Measurements from ENCODE around the gene ARHGEF38.

The ARHGEF38 gene

DNA sequence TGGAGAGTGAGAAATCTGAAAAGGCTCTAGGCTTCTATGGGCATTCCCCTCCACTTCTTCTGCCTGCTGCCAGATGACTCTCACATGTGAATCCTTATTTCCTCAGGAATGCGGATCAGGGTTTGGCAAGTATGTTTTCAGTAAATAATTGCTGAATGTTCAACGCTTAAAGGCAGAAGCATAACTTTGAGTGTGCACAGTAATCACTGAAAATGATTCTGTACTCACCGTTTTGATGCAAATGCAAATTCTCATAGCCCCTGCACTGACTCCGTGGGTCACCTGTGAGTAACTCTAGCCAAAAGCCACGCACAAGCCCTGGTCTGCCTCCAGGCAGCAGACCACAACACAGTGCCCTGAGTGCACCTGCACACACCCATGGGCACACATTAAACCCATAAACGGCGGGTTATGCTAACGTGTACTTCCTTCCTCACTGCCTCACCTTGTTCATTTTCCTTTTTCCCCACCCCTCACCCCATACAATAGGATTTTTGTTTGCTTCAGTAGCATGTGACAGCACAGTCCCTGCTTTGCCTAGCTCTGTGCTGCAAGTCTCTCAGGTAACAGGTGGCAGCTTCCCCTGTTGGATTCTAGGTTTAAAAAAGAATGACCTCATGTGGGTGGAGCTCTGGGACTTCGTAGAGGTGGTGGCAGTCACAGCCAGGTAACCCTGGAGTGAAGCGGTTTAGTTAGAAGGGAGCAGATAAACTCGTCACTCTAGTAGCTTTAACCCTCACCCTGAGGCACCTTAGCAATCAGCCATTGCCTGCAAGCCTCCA, at the start of gene ARHGEF38:
TSS of gene ARHGEF38 (plus strand) at position 656 of the 782 bp plus-strand sequence. CDS start 146 bp downstream, outside the sequence.
- peak; percentile 42 for DNase-seq (ENCODE audit: low read depth)
- H3K4me3 ChIP-seq (ENCODE audit: low read depth, low read length): no peak within 1 kb of the TSS
- no peak for TF ChIP-seq CTCF (IDR thresholded peaks at IDR 0.05; ENCODE audit: low read depth, low read length, missing control alignments)
- in situ Hi-C loops (cut with HindIII; ENCODE audit: low sequenced_read_pairs): no loop called here

DNA sequence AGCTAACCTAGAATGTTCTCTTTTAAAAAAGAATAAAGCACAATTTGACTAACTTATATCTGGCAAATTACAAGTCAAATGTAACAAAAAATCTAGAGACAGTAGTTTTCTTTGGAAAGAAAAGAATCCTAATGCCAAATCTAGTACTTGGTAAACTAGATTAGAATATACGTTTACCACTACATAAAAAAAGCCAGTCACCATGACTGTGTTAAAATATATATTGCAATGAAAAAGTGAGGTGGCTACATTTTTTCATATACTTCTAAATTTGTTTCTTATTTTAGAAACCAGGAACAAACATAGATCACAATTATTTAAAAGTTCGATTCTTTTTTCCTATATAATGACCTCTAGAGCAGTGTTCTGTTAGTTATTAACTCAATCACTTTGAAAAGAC, 48.9 kb upstream of the ARHGEF38 start:
- in situ Hi-C loops (cut with HindIII; ENCODE audit: low sequenced_read_pairs): no loop called here
- no peak overlapping the region for H3K4me3 ChIP-seq (ENCODE audit: low read depth, low read length)
- DNase-seq (ENCODE audit: low read depth): no peak
- no peak for TF ChIP-seq CTCF (IDR thresholded peaks at IDR 0.05; ENCODE audit: low read depth, low read length, missing control alignments)

DNA sequence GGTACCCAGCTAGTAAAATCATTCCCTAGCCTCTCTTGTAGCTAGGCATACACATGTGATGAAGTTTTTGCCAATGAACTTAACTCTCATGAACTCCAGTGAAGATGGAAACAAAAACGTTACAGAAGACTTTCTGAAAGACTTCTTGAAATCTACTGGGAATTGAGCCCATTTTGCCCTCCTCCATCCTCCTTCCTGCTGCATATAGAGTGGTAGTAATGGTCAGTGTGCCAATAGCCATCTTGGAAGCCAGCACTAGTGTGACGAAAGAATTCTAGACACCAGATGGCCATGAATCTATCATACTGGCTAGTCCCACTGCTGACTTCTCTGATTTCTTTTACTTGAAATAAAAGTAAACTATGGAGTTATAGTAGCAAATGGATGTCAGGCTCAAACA, 47.7 kb upstream of the ARHGEF38 start:
- in situ Hi-C loops (cut with HindIII; ENCODE audit: low sequenced_read_pairs): no loop called here
- TF ChIP-seq CTCF (IDR thresholded peaks at IDR 0.05; ENCODE audit: low read depth, low read length, missing control alignments): no peak
- no peak overlapping the region for H3K4me3 ChIP-seq (ENCODE audit: low read depth, low read length)
- DNase-seq (ENCODE audit: low read depth): no peak

DNA sequence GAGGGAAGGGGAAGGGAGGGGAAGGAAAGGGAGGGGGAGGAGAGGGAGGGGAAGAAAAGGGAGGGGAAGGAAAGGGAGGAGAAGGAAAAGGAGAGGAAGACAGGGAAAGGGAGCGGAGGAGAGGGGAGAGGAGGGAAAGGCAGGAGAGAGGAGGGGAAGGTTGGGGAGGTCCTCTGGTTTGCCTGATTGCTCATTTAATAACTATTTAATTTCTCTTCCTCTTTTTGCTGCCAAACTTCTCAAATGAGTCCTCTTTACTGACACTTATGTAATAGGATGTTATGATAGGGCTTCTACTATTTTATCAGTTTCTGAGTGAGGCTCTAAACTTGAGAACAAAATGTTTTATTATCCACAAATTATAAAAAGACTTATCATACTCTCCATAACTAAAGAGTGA, 43.1 kb upstream of the ARHGEF38 start:
- DNase-seq (ENCODE audit: low read depth): no peak
- H3K4me3 ChIP-seq (ENCODE audit: low read depth, low read length): no peak overlapping the region
- TF ChIP-seq CTCF (IDR thresholded peaks at IDR 0.05; ENCODE audit: low read depth, low read length, missing control alignments): no peak
- in situ Hi-C loops (cut with HindIII; ENCODE audit: low sequenced_read_pairs): no loop called here

- in situ Hi-C loops (cut with HindIII; ENCODE audit: low sequenced_read_pairs): no loop called here
- no peak for DNase-seq (ENCODE audit: low read depth)
- no peak for TF ChIP-seq CTCF (IDR thresholded peaks at IDR 0.05; ENCODE audit: low read depth, low read length, missing control alignments)
- no peak overlapping the region for H3K4me3 ChIP-seq (ENCODE audit: low read depth, low read length)
Observed at GRCh38 chr4:105509714-105510113, 42.7 kb upstream of the ARHGEF38 start.

GRCh38 chr4:105510245-105510644, 42.2 kb upstream of the ARHGEF38 start:
- in situ Hi-C loops (cut with HindIII; ENCODE audit: low sequenced_read_pairs): no loop called here
- TF ChIP-seq CTCF (IDR thresholded peaks at IDR 0.05; ENCODE audit: low read depth, low read length, missing control alignments): no peak
- DNase-seq (ENCODE audit: low read depth): no peak
- no peak overlapping the region for H3K4me3 ChIP-seq (ENCODE audit: low read depth, low read length)

All from astrocyte of the cerebellum (primary cell).